ENCODE measurements around the gene WTAP.
"Not testable (repeated sequence)": the region's sequence is repeated elsewhere in the genome, so short reads cannot be mapped to it uniquely, and the experiment has no call there.

Gene WTAP

DNA sequence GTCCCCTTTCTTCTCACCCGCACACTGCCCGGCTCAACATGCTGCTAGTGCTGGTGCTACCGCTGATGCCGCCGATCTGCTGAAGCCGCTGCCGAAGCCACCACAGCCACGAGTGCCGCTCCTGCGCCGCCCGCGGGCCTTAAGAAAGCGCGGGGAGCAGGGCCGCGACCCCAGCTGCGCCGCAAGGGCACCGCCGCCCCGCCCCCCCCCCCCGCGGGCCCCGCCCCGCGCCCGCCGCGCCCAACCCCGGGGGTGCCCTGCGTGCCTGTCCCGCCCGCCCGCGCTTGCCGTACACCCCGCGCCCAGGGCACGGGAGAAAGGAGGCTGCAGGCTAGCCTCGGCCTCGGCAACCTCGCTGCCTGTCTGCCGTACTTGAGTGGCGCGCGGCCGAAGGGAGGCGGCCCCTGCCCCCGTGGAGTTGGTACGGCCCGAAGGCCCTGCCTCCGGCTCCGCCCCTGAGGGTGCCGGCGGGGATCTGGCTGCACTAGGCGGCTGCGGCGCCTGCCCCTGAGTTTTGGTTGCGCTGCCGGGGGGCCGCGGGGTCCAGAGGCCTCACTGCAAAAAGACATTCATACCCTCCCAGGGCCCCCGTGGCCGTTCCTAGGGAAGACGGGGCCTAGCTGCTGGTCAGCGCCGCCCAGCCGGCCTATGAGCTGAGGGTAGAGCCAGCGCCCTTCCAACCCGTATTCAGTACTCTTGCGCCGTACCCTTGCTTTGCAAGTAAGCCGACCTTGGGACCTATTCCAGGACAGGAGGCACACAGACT, 34.0 kb upstream of the WTAP start, which contains the start of gene SOD2:
TSS of gene SOD2 (minus strand) at position 114 of the 766 bp plus-strand sequence. CDS start at position 40, 74 bp downstream.
- in situ Hi-C loops (cut with HindIII; ENCODE audit: low sequenced_read_pairs): loop anchor here (5.0 kb wide), 1 partner anchor 69 kb away; the partner anchor contains the start of gene ACAT2

DNA sequence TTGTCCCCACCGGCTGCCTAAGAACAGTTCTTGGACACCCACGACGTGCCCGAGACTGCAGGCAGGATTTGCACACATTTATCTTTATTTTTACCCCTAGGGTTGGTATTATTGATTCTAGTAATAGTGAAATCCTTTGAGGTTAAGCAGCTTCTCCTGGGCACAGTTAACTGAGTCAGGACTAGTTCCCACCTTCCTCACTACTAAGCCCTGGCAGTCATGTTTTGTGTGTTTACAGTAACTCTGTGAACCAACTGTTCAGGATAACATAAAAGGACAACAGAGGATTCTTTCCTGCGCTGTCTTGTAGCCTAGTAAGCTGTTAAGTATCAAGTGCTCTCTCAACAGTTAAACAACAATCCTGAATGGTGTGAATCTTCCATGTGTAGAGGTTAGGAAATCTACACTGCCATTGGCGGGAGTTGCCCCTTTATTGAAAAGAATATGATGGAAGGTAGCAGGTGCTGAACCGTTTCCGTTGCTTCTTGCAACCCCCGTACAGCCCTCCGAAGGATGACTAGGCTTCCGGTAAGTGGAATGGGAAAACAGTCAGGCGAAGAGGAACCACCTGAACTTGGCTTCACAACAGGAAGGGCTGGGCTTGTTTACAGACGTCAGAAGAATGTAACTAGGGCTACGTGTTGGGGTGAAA, 33.3 kb upstream of the WTAP start:
- in situ Hi-C loops (cut with HindIII; ENCODE audit: low sequenced_read_pairs): loop anchor here (5.0 kb wide), 1 partner anchor 68 kb away; the partner anchor contains the start of gene ACAT2

DNA sequence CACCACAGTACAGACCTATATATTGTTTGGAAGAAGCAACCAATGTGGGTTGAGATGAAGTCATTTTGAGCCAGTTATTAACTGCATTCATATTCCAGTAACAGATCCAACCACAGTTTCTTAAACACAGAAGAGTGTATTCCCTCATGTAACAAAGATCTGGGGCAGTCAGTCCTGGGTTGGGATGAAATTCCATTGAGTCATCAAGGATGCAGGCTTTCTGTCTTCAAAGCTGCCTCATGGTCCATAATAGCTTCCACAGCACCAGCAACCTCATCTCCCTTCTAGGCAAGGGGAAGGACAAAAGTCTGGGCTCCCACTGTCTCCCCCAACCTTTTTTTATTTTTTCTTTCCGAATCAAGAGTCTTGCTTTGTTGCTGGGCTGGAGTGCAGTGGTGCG, 31.3 kb upstream of the WTAP start:
- in situ Hi-C loops (cut with HindIII; ENCODE audit: low sequenced_read_pairs): no loop called here

DNA sequence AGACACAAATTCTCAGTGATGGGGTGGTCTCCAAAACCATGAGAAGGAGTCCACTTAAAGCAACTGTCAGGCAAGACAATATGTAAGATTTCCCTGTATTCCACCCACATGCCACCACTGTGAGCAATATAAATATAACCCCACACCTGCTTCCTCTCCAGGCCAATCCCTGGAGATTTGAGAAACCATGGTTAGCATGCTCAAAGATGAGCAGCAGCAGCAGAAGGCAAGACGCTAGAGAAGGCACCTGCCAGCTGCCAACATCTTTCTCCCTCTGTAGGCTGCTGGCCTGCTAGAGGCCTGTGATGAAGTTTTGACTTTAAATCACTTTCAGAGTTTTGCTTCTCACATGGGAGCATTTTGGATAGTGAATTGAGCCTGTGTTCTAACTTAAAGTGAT, 26.3 kb upstream of the WTAP start:
- in situ Hi-C loops (cut with HindIII; ENCODE audit: low sequenced_read_pairs): no loop called here

DNA sequence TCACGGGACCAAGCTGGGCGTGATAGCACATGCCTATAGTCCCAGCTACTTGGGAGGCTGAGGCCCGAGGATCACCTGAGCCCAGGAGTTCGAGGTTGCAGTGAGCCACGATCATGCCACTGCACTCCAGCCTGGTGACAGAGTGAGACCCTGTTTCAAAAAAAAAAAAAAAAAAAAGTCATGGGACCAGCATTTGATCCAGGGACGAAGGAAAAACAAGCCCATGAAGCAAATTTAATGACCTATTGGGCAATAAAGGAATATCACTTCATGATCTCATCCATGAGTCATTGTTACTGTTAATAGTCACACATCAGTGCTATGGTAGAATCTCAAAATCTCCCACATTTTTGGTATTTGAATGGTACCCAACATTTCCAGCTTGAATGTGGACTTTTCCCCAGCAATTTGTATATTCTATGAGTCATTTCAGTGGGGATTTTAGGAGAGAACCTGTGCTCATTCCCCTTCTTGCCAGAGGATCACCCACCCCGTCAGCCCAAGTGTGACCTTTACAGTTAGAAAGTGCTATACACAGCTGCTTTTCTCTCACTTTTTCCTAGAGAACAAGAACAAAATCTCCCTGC, 25.8 kb upstream of the WTAP start:
- in situ Hi-C loops (cut with HindIII; ENCODE audit: low sequenced_read_pairs): no loop called here

DNA sequence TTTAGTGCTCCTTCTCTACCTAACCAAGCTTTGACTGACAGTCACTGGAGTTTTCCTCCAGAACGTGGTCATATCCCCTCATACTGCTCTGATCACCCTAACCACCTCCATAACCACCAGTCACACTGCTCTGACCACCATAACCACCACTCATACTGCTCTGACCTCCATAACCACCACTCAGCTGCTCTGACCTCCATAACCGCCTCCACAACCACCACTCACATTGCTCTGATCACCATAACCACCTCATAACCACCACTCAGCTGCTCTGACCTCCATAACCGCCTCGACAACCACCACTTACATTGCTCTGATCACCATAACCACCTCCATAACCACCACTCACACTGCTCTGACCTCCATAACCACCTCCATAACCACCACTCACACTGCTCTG, 16.7 kb upstream of the WTAP start:
- in situ Hi-C loops (cut with HindIII; ENCODE audit: low sequenced_read_pairs): not testable (repeated sequence)

DNA sequence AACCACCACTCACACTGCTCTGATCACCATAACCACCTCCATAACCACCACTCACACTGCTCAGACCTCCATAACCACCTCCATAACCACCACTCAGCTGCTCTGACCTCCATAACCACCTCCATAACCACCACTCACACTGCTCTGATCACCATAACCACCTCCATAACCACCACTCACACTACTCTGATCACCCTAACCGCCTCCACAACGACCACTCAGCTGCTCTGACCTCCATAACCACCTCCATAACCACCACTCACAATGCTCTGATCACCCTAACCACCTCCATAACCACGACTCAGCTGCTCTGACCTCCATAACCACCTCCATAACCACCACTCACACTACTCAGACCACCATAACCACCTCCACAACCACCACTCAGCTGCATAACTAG, 14.9 kb upstream of the WTAP start:
- in situ Hi-C loops (cut with HindIII; ENCODE audit: low sequenced_read_pairs): not testable (repeated sequence)

DNA sequence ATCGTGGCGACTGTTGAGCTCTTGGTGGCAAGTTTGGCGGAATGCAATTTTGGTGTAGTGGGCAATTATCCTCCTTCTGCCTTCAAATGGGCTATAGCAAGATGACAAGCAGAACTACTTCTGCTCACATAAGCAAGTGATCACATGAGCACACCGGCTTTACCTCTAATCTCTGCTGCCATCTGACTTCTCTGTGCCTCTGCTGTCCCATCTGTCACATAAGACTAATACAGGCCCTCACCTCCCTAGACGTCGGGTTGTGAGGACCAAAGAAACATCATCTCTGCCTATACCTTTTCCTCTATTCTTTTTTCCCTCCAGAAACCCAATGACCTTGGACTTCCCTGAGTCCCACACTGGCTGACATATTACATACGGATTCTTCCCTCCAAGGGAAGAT, 13.3 kb upstream of the WTAP start:
- in situ Hi-C loops (cut with HindIII; ENCODE audit: low sequenced_read_pairs): no loop called here

DNA sequence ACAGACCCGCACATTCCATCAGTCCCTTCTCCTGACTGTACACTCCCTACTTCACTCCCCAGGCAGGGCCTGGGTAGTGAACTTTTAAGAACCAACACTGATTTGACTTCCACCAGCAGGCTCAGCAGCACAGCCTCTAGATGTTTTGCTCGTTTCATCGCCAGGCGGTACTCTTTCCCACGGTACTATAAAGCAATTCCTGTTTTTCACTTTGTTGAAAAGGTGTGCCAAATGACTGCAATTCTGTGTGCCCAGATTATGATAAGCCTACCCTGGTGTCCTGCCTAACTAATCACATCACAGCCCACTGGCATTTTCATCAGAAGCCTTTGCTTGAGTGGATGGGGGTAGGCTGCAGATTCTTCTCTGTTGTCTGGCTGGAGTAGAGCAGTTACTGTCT, 12.9 kb upstream of the WTAP start:
- in situ Hi-C loops (cut with HindIII; ENCODE audit: low sequenced_read_pairs): no loop called here

DNA sequence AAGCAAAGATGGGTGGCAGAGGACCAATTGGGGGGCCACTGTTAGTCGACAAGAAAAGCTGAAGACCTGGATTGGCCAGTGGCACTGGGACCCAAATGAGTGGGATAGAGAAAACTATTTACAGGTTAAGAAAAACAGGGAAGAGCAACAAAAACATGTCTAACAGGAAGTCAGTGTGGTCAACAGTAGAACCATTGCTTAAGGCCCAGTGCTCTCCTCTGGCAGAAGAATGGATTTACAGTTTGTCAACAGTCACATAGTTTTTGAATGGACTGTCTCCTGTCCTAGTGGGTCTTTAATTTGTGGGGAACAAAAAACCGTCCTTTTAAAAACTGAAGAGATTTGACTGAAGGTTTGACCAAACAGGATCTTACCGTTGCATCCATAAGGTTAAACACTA, 12.1 kb upstream of the WTAP start:
- in situ Hi-C loops (cut with HindIII; ENCODE audit: low sequenced_read_pairs): no loop called here

DNA sequence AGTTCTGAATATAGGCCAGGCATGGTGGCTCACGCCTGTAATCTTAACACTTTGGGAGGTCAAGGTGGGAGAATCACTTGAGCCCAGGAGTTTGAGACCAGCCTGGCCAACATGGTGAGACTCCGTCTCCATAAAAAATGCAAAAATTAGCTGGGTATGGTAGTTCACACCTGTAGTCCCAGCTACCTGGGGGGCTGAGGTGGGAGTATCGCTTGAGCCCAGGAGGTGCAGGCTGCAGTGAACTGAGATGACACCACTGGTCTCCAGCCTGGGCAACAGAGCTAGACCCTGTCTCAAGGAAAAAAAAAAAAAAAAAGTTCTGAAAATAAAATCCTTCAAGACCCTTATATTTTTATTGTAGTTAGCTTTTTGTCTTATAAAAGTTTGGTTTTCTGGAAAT, 11.7 kb upstream of the WTAP start:
- in situ Hi-C loops (cut with HindIII; ENCODE audit: low sequenced_read_pairs): no loop called here

DNA sequence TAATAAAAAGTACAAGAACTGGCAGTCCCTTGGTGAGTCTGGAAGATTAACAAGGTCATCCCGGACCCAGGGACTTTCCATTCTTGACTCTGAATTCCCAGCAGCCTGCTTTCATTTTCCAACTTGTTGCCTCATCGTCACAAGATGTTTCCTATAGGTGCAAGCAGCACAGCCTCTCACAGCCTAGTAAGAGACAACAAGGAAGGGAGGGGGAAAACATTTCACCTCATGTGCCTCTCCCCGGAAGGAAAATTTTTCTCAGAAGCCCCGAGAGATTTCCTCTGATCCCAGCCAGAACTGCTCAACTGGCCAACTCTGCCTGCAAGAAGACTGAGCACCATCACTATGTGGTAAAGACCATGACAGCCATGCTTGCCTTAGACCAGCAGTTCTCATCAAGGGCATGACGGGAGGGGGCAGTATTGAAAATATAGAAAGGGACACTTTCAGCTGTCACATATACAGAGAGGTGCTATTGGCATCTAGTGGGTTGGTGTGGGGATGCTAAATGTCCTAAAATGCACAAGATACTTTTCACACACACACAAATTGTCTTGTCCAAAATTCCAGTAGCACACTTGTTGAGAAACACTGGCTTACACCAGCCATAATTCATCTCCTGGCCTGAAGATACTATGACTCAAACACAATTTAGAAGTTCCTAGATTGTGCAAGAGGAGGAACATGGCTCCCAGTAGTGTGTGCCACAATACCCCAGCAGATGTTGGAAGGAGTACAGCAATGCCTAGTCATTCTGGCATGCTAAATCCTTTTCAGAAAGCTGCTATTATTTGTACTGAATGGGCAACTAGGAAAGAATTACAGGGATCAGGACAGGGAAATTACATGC, 10.8 kb upstream of the WTAP start:
- in situ Hi-C loops (cut with HindIII; ENCODE audit: low sequenced_read_pairs): no loop called here

DNA sequence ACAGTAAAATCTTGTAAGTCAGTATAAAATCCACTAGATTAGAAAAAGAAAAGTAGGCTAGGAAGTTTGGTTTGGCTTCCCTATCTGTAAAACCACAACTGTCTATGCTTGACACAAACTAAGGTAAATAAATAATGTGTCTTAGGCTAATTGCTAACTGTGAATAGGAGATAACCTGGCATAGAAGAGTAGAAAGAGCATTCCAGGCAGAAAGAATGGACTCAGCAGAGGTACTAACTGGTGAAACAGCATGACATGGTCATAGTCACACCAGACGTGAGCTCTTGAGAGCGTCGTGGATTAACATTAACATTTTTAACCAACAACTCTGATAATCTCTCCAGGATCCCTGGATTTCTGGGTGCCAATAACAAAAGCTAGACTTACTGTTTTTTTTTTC, 8.7 kb upstream of the WTAP start:
- in situ Hi-C loops (cut with HindIII; ENCODE audit: low sequenced_read_pairs): no loop called here

DNA sequence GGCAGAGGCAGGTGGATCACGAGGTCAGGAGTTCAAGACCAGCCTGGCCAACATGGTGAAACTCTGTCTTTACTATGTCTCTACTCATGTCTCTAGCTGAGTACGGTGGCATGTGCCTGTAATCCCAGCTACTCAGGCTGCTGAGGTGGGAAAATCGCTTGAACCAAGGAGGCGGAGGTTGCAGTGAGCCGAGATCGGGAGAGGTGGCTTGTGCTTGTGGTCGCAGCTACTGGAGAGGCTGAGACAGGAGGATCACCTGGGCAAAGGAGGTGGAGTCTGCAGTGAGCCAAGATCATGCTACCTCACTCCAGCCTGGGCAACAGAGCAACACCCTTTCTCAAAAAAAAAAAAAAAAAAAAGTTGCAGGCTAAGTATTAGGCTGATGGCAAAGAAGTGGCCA, 8.0 kb upstream of the WTAP start:
- in situ Hi-C loops (cut with HindIII; ENCODE audit: low sequenced_read_pairs): no loop called here

DNA sequence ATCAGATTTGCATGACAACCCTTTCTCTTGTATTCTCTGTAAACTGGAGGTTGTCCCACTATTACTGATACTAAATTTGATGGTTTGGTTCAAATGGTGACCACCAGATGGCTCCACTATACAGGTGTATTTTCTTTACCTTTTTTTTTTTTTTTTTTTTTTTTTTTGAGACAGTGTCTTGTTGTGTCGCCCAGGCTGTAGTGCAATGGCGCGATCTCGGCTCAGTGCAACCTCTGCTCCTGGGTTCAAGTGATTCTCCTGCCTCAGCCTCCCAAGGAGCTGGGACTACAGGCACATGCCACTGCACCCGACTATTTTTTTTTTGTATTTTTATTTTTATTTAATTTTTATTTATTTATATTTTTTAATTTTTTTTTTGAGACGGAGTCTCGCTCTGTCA, 6.6 kb upstream of the WTAP start:
- in situ Hi-C loops (cut with HindIII; ENCODE audit: low sequenced_read_pairs): no loop called here

DNA sequence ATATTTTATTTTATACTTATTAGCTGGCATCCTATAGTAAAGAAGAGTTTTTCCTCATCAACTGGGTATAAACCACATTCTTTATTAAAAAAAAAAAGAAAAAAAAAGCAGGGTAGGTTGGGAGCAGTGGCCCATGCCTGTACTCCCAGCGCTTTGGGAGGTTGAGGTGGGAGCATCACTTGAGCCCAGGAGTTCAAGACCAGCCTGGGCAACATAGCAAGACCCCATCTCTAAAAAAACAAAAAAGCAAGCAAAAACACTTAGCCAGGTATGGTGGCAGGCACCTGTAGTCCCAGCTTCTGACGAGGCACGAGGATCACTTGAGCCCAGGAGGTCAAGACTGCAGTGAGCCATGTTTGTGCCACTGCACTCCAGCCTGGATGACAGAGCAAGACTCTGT, 5.3 kb upstream of the WTAP start:
- in situ Hi-C loops (cut with HindIII; ENCODE audit: low sequenced_read_pairs): not testable (repeated sequence)

DNA sequence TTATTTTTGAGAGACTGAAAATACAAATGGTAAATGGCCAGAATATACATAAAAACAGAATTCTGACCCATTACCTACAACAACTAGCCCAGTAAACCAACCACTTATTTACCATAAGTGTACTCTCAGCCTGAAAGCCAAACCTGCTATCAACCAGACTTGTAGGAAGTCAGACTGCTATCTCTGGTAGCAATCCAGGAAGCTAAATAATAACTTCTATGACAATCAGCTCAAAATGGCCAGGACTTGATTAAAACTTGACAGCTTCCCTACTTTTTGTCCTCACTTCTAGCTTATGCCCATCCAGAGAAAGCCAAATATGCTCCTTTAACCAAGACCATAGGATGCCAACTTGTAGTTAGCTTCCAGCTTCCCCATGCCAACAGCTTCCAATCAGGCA, 4.7 kb upstream of the WTAP start:
- in situ Hi-C loops (cut with HindIII; ENCODE audit: low sequenced_read_pairs): no loop called here

DNA sequence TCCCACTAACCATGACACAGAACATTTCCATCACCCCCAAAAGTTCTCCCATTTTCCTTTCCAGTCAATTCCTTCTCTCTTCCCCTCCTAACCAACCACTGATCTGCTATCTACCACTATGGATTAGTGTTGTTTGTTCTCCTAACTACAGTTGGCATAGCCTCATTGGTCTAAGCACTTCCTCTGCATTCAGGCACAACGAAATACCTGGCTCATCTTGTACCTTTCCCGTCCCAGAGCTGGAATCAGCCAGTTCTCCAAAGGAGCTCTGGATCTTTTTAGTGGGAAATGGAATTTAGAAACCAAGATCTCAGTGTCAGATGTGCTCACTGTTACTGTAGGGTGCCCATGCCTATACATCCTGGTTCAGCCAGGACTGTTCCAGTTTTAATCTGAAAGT, 4.0 kb upstream of the WTAP start:
- in situ Hi-C loops (cut with HindIII; ENCODE audit: low sequenced_read_pairs): no loop called here

DNA sequence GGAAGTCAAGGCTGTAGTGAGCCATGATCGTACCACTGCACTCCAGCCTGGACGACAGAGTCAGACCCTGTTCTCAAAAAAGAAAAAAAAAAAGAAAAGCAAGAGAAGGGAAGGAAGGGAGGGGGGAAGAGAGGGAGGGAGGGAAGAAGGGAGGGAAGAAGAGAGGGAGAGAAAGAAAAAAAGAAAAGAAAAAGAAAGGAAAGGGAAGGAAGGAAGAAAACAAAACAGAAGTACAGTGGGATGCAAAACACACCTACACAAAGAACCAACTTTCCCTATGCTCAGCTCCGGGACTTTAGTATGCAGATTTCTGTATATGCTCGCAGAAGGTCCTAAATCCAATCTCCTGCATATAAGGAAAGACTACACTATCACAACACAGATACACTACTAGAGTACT, 2.5 kb upstream of the WTAP start:
- in situ Hi-C loops (cut with HindIII; ENCODE audit: low sequenced_read_pairs): no loop called here

DNA sequence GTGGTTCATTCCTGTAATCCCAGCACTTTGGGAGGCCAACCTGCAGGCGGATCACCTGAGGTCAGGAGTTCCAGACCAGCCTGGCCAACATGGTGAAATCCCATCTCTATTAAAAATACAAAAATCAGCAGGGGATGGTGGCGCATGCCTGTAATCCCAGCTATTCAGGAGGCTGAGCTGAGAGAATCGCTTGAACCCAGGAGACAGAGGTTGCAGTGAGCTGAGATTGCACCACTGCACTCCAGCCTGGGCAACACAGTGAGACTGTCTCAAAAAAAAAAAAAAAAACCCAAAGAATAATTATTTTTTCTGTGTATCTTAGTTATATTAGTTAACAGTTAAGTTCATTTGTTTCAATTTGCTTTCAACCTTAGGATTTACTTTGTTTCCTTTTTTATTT, 2.1 kb upstream of the WTAP start:
- in situ Hi-C loops (cut with HindIII; ENCODE audit: low sequenced_read_pairs): not testable (repeated sequence)

DNA sequence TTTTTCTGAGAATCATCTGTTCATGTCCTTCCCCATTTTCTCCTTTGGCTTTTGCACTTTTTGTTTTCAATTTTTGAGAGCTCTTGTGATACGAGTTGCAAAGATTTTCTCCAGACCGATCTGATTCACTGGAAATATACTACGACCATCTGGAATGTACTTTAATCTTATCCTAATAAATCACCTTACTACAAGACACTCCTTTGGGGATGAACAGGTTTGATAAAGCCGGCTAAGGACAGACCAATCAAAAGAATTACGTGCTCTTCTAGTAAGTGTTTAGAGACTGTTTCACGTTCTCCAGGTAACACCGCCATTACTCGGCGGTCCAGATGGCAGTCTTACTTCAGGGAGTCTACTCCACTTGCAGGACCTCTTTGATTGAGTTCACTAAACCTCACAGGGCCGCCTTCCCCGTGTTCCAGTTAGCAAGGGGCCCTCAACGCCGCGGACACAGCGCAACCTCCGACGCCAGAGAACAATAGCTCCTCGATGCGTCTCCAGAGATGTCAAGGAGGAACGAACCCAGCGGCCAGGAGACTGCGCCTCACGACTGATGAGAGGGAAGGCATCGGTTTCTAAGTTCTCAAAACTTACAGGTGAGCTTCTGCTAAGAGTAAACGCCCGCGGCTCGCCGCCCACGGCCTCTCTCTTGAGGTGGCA, 920 bp upstream of the WTAP start:
- in situ Hi-C loops (cut with HindIII; ENCODE audit: low sequenced_read_pairs): no loop called here
